ENCODE data around the gene PHF20.
"Not testable (repeated sequence)": the region's sequence is repeated elsewhere in the genome, so short reads cannot be mapped to it uniquely, and the experiment has no call there.

The PHF20 gene

GRCh38 chr20:35771689-35772562, at the start of gene PHF20:
Gene PHF20 (plus strand): TSS chr20:35772015. CDS start chr20:35801523, 29,508 bp downstream.
- in situ Hi-C loops (cut with MboI; ENCODE audit: low pct_unique_long_range_greater_than_20kb, low sequenced_read_pairs): no loop called here
- peak; percentile 91 for DNase-seq

GRCh38 chr20:35723275-35723639, 48.6 kb upstream of the PHF20 start:
- DNase-seq; in situ Hi-C loops (cut with MboI; ENCODE audit: low pct_unique_long_range_greater_than_20kb, low sequenced_read_pairs): not testable (repeated sequence)

- DNase-seq; in situ Hi-C loops (cut with MboI; ENCODE audit: low pct_unique_long_range_greater_than_20kb, low sequenced_read_pairs): not testable (repeated sequence)
Observed at GRCh38 chr20:35723652-35724320, 48.0 kb upstream of the PHF20 start.

- in situ Hi-C loops (cut with MboI; ENCODE audit: low pct_unique_long_range_greater_than_20kb, low sequenced_read_pairs): no loop called here
- DNase-seq: no peak
Observed at GRCh38 chr20:35724321-35725230, 47.2 kb upstream of the PHF20 start.

DNA sequence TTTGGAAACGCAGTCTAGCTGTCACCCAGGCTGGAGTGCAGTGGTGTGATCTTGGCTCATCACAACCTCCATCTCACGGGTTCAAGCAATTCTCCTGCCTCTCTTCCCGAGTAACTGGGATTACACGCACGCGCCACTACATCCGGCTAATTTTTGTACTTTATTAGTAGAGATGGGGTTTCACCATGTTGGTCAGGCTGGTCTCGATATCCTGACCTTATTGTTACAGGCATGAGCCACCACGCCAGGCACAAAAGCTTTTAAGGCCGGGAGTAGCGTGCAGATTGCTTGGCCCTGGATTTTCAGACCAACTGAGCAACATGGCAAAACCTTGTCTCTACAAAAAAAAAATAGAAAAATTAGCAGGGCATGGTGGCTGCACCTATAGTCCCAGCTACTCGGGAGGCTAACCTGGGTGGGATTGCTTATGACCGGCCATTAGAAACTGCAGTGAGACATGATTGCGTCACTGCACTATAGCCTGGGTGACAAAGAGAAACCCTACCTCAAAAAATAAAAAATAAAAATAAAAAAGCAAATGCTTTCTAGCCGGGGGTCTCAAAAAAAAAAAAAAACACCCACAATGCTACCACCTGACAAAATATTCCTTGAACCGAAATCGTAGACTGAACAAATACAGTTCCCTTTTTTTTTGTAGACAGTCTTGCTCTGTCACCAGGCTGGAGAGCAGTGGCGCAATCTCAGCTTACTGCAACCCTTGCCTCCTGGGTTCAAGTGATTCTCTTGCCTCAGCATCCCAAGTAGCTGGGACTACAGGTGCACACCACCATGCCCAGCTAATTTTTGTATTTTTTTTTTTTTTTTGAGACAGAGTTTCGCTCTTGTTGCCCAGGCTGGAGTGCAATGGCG, 44.7 kb upstream of the PHF20 start:
- in situ Hi-C loops (cut with MboI; ENCODE audit: low pct_unique_long_range_greater_than_20kb, low sequenced_read_pairs): no loop called here

GRCh38 chr20:35729283-35729807, 42.5 kb upstream of the PHF20 start:
- in situ Hi-C loops (cut with MboI; ENCODE audit: low pct_unique_long_range_greater_than_20kb, low sequenced_read_pairs): no loop called here
- DNase-seq: no peak

More for the DNA sequence above, 44.7 kb upstream of the PHF20 start:
- DNase-seq: no peak

DNA sequence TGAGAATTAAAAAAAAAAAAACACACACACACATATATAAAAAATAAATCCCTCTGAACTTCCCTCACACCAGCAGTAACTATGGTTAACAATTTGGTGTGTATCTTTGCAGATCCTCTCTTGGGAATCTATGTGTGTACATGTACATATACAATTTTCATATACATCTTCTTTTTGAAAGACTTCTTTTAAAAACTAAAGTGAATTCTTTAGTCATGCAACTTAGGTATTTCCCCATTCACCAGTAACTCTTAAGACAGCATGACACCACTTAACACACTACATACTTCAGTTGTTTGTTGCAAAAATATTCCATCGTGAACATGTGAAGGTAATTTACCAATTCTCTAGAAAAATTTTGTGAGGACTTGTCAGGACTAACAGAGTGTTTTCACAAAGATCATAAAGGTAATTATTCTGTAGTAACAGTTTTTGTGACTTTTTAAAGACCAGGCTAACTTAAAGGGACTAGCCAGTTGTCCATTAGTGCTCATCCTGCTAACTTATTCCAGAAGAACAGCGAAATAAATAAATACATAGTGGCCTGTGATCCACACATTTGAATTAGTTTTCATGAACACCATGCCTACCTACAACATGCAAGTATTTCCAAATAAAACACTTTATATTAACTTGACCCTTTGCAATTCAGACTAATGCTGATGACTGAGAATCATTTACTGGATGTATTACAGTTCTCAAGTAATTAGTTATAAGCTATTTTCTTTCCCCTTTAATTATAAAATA, 41.8 kb upstream of the PHF20 start:
- in situ Hi-C loops (cut with MboI; ENCODE audit: low pct_unique_long_range_greater_than_20kb, low sequenced_read_pairs): no loop called here
- no peak for DNase-seq

DNA sequence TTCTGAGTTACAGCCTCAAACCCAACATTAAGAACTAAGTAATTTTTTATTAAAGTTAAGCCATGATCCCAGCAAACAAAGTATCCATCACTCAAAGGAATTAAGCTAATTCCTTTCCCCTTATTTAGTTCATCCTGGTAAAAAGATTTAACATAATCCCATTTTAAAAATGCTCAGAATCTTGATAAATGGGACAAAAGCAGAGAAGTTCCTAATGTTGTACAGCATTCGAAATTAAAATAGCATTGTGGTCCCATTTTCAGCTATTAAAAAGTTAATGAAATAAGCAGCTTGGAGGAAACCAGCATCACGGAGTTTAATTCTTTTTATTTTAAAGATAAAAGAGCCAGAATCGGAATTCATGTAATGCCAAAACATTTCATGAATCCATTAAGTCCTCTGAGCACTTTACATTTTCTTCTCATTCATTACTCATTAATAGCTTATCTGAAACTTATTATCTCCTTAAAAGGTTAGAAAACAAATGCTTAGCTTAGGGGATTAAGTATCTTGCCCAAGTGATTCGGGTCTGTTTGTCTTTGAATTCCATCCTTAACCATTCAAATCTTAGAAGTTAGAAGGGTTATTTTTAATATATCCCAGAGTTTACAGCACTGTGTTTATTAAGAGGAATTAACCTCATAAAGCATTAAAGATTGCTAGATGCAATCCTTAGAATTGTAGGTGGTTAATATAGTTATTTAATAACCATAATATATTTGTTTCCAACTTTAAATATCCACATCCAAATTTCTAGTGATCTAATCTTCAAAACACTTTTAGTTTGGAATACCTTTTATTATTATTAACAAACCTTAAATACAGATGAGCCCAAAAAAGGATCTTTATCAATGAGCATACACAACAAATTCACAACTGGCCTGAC, 41.0 kb upstream of the PHF20 start:
- in situ Hi-C loops (cut with MboI; ENCODE audit: low pct_unique_long_range_greater_than_20kb, low sequenced_read_pairs): no loop called here
- DNase-seq: no peak

- in situ Hi-C loops (cut with MboI; ENCODE audit: low pct_unique_long_range_greater_than_20kb, low sequenced_read_pairs): no loop called here
- no peak for DNase-seq
Observed at GRCh38 chr20:35731469-35731788, 40.4 kb upstream of the PHF20 start.

DNA sequence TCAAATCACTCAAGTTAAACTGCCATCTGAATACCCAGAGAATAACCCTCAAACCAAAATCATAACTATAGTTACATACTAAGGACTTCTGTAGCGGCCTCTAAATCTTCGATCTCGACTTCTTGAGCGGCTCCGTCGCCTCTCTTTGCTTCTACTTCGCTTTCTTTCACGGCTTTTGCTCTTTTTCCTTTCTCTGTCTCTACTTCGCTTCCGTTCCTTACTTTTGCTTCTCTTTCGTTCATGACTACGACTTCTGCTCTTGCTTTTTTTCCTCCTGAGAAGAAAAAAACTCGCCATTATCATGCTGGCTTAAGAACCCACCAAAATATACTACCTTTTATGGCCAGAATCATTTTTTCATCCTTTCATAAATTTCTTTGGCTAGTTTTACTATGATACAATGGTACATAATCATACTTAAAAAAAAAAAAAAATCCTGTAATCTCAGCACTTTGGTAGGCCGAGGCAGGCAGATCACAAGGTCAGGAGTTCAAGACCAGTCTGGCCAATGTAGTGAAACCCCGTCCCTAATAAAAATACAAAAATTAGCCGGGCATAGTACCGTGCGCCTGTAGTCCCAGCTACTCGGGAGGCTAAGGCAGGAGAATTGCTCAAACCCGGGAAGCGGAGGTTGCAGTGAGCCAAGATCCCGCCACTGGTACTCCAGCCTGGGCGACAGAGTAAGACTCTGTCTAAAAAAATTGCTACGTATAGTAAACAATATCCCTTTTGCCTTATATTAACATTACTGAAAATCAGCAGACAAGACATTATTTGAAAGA, 39.8 kb upstream of the PHF20 start:
- DNase-seq: no peak
- in situ Hi-C loops (cut with MboI; ENCODE audit: low pct_unique_long_range_greater_than_20kb, low sequenced_read_pairs): no loop called here

DNA sequence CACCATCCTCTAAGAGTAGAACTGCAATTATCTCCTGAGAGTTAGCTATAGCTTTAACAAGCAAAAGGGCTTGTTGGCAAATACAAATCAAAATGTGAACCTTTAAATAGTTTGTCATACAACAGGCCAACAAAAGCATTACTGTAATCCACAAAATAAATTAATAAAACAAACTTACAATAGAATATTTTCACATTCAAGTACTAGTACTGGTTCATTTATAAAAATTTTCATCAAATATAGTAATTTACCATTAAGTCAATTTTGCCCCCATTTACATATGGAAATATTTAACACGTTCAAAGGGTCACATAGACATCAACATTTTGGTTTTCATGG, 39.2 kb upstream of the PHF20 start:
- no peak for DNase-seq
- in situ Hi-C loops (cut with MboI; ENCODE audit: low pct_unique_long_range_greater_than_20kb, low sequenced_read_pairs): no loop called here

DNA sequence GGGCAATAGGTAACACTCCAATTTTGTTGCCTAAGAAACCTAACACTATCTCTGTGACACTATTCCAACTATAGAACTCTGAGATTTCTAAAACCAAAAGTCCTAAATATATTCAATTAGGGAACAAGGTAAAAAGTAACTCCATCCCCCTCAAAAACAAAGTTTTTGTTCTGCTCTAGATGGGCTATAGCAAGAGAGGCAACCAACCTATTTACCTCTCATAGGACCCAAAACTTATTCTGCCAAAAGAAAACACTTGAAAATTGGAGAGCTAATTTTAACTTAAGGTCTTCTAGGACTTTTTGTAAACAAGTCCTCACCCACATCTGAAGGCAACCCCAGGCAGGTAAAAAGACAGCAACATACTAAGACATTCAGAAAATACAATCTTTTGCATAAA, 37.4 kb upstream of the PHF20 start:
- DNase-seq: no peak
- in situ Hi-C loops (cut with MboI; ENCODE audit: low pct_unique_long_range_greater_than_20kb, low sequenced_read_pairs): no loop called here

GRCh38 chr20:35734777-35735649, 36.8 kb upstream of the PHF20 start:
- in situ Hi-C loops (cut with MboI; ENCODE audit: low pct_unique_long_range_greater_than_20kb, low sequenced_read_pairs): no loop called here
- no peak for DNase-seq

DNA sequence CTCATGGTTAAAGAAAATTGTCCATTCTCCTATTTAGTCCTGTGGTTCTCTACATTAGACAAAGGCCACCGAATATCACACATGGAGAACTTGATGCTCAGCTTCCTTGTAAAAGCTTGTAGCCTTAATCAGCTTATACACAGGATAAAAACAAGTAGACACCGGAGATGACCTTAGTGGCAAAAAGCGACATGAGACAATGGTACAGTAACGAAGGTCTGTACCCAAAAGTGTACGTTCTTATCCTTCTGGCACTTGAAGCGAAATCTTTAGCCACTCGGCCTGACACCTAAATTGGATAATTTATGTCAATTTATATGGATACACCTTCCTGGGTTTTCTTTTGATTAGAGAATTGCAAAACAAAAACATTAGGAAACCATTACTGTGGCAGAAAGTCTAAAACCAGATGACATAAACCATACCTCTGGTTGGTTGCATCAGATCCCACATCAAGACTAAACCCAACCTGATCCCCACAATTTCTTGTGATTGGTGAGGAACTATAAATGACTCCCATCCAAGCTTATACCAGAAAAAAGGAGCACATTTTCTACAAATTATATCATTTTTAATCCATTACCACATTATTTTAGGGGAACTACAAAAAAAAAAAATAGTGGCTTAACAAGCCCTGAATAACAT, 35.9 kb upstream of the PHF20 start:
- in situ Hi-C loops (cut with MboI; ENCODE audit: low pct_unique_long_range_greater_than_20kb, low sequenced_read_pairs): no loop called here
- no peak for DNase-seq

GRCh38 chr20:35737865-35738333, 33.9 kb upstream of the PHF20 start:
- in situ Hi-C loops (cut with MboI; ENCODE audit: low pct_unique_long_range_greater_than_20kb, low sequenced_read_pairs): no loop called here

More at GRCh38 chr20:35737865-35738333, 33.9 kb upstream of the PHF20 start:
- DNase-seq: no peak
